NCI-H187 (cell line): ENCODE data around the gene GPHN.

Source experiments
- DNase-seq, 2 experiments: peaks; one replicate each; lab custom pipeline; 2025; lab: John Stamatoyannopoulos, UW

The GPHN gene

GRCh38 chr14:67167420-67168109, 659.6 kb downstream of the GPHN start:
- DNase-seq = no peak

- DNase-seq = no peak
Observed at GRCh38 chr14:67168110-67168441, 660.1 kb downstream of the GPHN start.

- no peak for DNase-seq
Observed at GRCh38 chr14:67170660-67171059, 662.7 kb downstream of the GPHN start.

GRCh38 chr14:67172056-67172455, 664.1 kb downstream of the GPHN start:
- no peak for DNase-seq

GRCh38 chr14:67172520-67172919, 664.6 kb downstream of the GPHN start:
- DNase-seq = no peak

- no peak for DNase-seq
Observed at GRCh38 chr14:67173719-67174118, 665.8 kb downstream of the GPHN start.

GRCh38 chr14:67186172-67186768, 678.3 kb downstream of the GPHN start:
- no peak for DNase-seq

- no peak for DNase-seq
Observed at GRCh38 chr14:67186789-67187584, 679.0 kb downstream of the GPHN start.

GRCh38 chr14:67187826-67188225, 679.9 kb downstream of the GPHN start:
- no peak for DNase-seq

GRCh38 chr14:67188326-67188725, 680.4 kb downstream of the GPHN start:
- DNase-seq = no peak

- no peak for DNase-seq
Observed at GRCh38 chr14:67191768-67192290, 683.9 kb downstream of the GPHN start.

GRCh38 chr14:67192366-67192765, 684.4 kb downstream of the GPHN start:
- DNase-seq = no peak

- DNase-seq = no peak
Observed at GRCh38 chr14:67195279-67195678, 687.3 kb downstream of the GPHN start.

GRCh38 chr14:67199016-67199415, 691.1 kb downstream of the GPHN start:
- DNase-seq = no peak

GRCh38 chr14:67207810-67208209, 699.9 kb downstream of the GPHN start:
- no peak for DNase-seq

GRCh38 chr14:67218126-67218525, 710.2 kb downstream of the GPHN start:
- no peak for DNase-seq

- DNase-seq = no peak
Observed at GRCh38 chr14:67221248-67221981, 713.5 kb downstream of the GPHN start.

GRCh38 chr14:67221982-67222328, 714.0 kb downstream of the GPHN start:
- DNase-seq = no peak

GRCh38 chr14:67225523-67225922, 717.6 kb downstream of the GPHN start:
- no peak for DNase-seq

GRCh38 chr14:67228325-67228984, 720.5 kb downstream of the GPHN start:
- no peak for DNase-seq
